ENCODE results near the gene OR2M4.
"Not testable (repeated sequence)": the region's sequence is repeated elsewhere in the genome, so short reads cannot be mapped to it uniquely, and the experiment has no call there.

OR2M4 gene, protein sequence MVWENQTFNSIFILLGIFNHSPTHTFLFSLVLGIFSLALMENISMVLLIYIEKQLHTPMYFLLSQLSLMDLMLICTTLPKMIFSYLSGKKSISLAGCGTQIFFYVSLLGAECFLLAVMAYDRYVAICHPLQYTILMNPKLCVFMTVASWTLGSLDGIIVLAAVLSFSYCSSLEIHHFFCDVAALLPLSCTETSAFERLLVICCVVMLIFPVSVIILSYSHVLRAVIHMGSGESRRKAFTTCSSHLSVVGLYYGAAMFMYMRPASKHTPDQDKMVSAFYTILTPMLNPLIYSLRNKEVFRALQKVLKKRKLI

DNA sequence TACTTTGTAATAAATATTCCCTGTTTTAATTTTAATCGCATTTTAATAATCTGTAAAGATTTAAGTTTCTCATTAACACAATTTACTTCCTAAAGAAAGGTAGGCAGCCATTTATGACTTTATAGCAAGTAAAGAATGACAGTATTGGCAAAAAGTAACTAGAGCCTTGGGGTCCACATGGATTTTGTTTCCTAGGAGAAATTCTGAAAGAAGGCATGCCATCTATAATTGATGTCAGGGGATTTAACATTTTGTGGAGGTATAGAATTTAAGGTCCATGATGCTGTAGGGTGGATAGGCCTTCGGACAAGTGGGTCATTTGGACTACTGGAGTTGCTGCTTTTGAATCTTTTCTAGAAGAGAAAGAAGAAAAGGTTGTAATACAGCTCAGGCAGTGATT is at the start of gene OR2M4:
OR2M4 (plus strand) TSS at position 301 of the 400 bp plus-strand sequence. CDS start 7,512 bp downstream, outside the sequence.
- no peak for DNase-seq (ENCODE audit: low read depth)

DNA sequence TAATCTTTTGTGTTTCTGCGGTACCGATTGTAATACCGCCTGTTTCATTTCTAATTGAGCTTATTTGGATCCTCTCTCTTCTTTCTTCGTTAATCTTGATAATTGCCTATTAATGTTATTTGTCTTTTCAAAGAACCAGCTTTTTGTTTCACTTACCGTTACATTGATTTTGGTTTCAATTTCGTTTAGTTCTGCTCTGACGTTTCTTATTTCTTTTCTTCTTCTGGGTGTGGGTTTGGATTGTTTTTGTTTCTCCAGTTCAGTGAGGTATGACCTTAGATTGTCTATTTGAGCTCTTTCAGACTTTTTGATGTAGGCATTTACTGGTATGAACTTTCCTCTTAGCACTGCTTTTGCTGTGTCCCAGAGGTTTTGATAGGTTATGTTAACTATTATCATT is 47.2 kb upstream of the OR2M4 start:
- no peak for DNase-seq (ENCODE audit: low read depth)

DNA sequence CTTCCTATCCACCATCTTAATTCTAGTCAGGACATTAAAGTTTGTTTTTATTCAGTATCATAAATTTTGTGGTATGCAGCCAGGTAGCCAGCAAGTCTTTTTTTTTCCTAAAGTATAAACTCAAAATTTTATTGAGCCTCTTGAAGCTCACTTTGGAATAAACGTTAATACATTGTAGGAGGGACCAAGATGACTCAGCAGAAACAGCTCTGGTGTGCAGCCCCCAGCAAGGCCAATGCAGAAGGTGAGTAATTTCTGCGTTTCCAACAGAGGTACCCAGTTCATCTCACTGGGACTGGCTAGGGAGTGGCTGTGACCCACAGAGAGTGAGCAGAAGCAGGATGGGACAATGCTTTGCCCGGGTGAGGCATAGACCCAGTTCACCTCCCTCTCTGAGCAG is 43.9 kb upstream of the OR2M4 start:
- no peak for DNase-seq (ENCODE audit: low read depth)

DNA sequence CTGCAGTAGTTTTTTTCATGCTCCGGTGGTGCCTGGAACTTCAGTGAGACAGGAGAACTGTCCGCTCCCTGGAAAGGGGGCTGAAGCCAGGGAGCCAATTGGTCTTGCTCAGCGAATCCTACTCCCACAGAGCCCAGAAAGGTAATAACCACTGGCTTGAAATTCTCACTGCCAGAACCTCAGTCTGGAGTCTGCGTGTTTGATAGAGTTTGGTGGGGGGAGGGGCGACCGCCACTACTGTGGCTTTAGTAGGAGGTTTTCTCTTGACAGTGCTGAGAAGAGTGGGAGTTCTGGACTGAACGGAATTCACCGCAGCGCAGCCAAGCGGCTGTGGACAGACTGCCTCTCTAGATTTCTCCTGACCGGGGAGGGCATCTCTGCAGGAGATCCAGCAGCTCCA is 42.2 kb upstream of the OR2M4 start:
- no peak for DNase-seq (ENCODE audit: low read depth)

DNA sequence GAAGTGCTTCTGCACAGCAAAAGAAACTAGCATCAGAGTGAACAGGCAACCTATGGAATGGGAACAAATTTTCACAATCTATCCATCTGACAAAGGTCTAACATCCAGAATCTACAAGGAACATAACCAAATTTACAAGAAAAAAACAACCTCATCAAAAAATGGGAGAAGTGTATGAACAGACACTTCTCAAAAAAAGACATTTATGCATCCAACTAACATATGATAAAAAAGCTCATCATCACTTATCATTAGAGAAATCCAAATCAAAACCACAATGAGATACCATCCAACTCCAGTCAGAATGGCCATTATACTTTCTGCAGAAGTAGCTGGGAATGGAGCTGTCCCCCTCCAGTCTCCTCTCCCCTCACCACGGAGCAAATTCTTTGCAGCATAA is 37.1 kb upstream of the OR2M4 start:
- DNase-seq (ENCODE audit: low read depth): no peak

DNA sequence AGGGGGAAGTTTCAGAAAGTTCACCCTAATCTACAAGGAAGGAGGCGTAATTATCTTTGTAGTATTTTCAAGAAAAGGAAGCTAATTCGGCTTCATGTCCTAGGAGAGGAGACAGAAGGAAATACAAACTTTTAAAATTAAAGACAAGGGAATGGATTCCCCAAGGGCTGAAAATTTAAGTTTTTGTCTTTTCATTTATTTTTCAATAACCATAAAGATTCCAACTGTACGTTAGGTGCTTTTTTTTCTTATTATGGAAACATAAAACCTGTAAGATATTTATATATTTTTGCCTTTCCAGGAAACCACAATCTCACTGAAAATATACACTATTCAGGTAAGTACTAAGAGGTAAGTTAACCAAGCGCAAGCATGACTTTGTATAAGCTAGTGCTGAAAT is 34.3 kb upstream of the OR2M4 start, which contains the start of gene OR2M3:
OR2M3 (plus strand) TSS at position 301 of the 400 bp plus-strand sequence. CDS start 5,803 bp downstream, outside the sequence.
- no peak for DNase-seq (ENCODE audit: low read depth)

DNA sequence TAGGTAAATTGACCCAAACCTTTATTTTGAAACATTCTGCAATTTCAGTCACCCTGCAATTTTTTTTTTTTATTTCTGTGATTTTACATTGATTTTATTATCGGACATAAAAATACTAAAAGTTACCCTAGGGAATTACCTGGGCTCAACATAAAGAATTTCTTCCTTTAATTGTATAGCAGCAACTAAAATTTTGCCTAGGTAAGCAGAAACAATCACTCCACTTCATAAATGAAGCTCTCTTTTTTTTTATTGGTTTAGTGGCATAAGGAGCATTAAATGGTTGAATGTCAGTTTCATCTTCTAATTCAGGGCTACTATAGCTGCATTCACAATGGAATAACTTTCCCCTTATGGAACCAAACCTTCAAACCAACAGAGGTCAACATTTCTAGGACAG is 15.3 kb upstream of the OR2M4 start:
- DNase-seq (ENCODE audit: low read depth): no peak

DNA sequence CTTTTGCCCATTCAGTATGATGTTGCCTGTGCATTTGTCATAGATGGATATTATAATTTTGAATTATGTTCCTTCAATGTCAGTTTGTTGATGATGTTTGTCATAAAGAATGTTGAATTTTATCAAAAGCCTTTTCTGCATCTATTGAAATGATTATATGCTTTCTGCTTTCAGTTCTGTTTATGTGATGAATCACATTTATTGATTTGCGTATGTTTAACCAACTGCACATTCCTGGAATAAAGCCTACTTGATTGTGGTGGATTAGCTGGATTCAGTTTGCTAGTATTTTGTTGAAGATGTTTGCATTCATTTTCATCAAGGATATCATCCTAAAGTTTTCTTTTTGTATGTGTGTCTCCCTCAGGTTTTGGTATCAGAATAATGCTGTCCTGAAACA is 5.7 kb upstream of the OR2M4 start:
- no peak for DNase-seq (ENCODE audit: low read depth)

DNA sequence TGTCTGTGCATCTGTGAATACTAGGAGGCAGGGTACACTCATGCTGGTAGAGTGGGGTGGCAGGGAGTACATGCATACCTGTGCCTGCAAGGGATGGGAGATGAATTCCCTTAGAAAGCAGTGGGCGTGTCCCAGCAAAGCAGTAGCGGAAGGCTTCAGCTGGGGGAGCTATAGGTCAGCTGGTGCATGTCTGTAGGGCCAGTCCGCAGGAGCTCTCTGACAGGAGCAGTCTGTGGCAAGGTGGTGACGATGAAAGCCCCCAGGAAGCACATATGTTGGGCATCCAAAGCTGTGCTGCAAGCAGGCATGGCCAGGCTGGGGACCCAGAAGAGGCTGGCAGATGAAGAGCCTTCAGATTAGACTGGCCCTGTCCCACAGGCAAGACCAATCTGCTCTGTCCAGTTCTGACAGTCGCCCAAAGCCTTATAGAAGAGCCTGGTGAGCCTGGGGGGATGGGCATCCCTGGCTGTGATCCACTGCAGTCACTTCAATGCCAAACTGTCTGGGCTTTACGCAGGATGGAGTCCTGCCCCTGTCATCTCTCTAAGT is 1.8 kb upstream of the OR2M4 start:
- DNase-seq (ENCODE audit: low read depth): no peak

DNA sequence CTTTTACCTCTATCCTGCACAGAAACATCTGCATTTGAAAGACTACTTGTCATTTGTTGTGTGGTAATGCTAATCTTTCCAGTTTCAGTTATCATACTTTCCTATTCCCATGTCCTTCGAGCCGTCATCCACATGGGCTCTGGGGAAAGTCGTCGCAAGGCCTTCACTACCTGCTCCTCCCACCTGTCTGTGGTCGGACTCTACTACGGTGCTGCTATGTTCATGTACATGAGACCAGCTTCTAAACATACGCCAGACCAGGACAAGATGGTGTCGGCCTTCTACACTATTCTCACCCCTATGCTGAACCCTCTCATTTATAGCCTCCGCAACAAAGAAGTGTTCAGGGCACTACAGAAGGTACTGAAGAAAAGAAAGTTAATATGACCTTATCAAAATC is 8.3 kb downstream of the OR2M4 start:
- DNase-seq (ENCODE audit: low read depth): no peak

DNA sequence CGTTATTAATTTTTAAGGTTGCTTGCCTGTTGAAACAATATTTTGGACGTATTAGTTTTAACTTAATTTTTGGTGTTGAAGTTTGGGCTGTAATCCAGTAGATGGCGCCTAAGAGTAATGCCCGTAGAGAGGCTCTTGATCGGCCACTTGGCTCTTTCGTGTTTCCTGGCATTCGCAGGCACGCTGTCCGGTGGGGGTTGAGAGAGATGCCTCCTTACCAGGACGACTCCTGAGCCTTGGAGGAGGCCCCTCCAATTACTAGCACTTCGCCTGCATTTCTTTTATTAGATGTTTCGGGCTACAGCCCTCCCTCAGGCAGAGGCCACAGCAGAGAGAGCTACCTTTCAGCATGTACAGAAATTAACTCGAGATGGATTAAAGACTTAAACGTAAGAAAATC is 12.0 kb downstream of the OR2M4 start:
- DNase-seq (ENCODE audit: low read depth): no peak

DNA sequence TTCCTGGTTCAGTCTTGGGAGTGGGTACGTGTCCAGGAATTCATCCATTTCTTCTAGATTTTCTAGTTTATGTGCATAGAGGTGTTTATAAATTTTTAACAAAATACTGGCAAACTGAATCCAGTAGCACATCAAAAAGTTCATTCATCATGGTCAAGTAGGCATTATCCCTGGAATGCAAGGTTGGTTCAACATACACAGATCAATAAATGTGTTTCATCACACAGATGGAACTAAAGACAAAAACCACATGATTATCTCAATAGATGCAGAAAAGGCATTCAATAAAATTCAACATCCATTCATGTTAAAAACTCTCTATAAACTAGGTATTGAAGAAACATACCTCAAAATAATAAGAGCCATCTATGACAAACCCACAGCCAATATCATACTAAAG is 28.1 kb downstream of the OR2M4 start:
- not testable (repeated sequence) for DNase-seq (ENCODE audit: low read depth)

DNA sequence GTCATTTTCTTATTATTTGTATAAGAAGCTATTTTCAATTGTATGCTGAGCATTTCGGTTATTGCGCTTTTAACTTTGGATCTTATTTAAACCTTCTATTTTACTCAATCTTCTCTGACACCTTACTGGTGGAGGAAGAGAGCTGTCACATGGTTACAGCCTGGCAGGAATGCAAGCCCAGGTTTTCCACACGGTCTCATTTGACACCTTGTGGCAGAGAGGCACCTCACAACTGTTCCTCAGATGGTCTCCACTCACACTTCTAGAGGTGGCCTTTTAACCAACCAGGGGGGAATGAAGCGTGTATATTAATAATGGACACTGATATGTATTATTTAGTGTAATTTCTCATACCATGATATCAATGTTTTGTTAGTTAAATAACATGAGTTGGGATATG is 37.0 kb downstream of the OR2M4 start:
- DNase-seq (ENCODE audit: low read depth): no peak

DNA sequence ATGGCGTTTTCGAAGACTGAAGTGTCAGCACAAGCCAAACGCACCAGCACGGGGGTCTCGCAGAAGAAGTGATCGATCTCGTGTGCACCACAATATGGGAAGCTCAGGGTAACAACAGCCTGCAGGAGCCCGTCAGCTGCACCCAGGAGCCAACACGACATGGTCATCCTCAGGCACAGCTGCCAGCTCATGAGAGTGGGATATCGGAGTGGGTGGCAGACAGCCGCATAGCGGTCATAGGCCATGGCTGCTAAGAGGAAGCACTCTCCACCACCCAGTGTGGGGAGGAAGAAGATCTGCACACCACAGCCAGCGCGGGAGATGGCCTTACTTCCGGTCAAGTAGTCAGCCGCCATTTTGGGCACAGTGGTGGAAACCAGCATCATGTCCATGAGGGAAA is 42.0 kb downstream of the OR2M4 start:
- DNase-seq (ENCODE audit: low read depth): not testable (repeated sequence)

DNA sequence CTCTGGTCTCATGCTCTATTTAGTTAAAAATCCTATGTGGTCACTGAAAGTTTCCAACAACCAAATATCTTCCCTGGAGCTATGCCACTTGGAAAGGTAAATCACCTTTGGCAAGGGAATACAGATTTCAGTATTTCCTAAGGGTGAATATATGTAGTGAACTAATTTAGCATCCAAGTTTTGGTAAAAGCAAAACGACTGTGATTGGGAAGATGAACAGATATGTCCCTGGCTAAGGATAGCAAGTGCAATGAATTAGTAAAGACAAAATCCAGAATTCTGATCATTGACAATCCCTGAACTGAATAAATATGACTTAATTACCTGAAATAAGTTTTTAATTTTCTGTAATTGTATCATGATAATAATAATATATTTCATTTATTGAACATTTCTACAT is 46.7 kb downstream of the OR2M4 start, which contains the start of gene OR2T33:
OR2T33 (minus strand) TSS at position 101 of the 400 bp plus-strand sequence. CDS start 4,162 bp downstream, outside the sequence.
- no peak for DNase-seq (ENCODE audit: low read depth)

DNA sequence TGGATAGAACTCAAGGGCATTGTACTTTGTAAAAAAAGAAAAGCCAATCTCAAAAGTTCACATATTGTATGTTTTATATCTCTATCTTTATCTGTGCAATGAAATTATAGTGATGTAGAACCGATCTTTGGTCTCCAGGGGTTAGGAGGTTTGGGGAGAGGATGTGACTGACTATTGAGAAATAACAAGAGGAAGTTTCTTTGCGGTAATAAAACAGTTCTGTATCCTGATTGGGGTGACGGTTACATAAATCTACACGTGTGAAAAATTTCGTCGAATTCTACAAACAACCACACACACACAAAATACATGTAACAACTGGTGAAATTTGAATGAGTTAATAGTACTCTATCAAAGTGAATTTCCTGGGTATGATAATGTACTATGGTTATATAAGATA is 57.2 kb downstream of the OR2M4 start:
- no peak for DNase-seq (ENCODE audit: low read depth)
